ENCODE data around the gene NPAS1.
"Not testable (repeated sequence)": the region's sequence is repeated elsewhere in the genome, so short reads cannot be mapped to it uniquely, and the experiment has no call there.

NPAS1 gene

DNA sequence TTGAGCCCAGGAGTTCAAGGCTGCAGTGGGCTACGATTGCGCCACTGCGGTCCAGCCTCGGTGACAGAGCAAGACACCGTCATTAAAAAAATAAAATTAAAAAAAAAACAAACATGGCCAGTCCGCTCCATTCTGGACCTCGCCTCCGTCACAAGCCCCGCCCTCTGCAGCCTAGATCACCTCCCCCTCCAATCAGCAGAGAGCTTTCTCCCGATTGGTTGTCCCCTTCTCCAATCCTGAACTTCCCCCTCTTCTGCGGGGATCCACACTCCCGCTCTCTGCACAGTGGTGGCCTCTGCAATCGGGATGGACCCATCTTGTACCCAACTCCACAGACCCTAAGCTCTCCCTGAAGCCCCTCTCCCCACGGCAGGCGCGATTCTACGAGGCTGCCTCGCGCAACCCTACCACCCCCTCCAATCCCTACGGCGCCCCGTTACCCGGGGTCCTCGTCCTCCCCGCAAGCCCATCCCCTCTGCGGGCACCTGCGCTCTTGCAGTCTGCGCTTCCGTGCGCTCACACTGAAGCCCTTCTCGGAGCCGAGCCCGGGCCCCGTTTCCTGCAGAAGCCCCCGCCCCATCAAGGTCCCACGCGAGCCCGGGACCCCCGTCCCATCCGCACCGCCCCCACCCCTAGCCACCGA, 28.2 kb downstream of the NPAS1 start:
- DNase-seq = peak; percentile 71 to 80

DNA sequence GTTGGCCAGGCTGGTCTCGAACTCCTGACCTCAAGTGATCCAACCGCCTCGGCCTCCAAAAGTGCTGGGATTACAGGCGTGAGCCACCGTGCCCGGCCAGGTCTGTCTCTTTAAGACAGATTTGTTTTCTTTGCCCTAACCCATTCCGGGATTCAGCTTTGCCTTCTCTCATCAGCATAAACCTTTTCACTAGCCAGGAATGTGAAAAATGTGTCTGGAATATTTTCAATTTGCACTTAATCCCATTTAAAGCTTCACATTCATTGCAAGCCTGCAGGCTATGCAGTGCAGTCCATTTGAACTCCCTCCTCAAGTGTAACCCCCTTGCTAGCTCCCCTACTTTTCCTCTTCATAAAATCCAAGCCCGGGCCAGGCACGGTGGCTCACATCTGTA, 29.7 kb downstream of the NPAS1 start:
- DNase-seq = no peak

- DNase-seq = not testable (repeated sequence)
These were observed 30.9 kb downstream of the NPAS1 start for GRCh38 chr19:47050562-47050961.

- no peak for DNase-seq
These were observed 36.8 kb downstream of the NPAS1 start for GRCh38 chr19:47056411-47056810.

GRCh38 chr19:47057328-47057727, 37.7 kb downstream of the NPAS1 start:
- no peak for DNase-seq

GRCh38 chr19:47058621-47059022, 39.0 kb downstream of the NPAS1 start:
- no peak for DNase-seq

- DNase-seq = no peak
These were observed 44.2 kb downstream of the NPAS1 start for GRCh38 chr19:47063874-47064273.

DNA sequence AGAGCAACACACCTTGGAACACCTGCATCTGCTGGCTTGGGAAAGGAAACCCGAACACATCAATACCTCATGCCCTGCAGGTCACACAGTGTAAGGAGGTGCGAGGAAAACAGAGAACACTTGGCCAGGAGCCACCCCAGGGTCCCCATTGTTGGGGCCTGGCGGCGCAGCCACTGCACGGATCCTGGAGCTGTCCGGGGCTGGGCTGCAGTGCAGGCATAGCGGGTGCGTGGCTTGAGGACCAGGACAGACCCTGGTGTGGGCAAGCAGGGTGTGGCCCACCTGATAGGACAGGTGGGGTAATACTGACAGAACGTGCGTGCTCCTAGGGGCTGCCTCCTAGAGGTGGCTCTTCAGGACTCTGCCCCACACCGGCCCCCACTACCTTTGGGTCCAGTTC, 45.6 kb downstream of the NPAS1 start:
- DNase-seq = no peak

DNA sequence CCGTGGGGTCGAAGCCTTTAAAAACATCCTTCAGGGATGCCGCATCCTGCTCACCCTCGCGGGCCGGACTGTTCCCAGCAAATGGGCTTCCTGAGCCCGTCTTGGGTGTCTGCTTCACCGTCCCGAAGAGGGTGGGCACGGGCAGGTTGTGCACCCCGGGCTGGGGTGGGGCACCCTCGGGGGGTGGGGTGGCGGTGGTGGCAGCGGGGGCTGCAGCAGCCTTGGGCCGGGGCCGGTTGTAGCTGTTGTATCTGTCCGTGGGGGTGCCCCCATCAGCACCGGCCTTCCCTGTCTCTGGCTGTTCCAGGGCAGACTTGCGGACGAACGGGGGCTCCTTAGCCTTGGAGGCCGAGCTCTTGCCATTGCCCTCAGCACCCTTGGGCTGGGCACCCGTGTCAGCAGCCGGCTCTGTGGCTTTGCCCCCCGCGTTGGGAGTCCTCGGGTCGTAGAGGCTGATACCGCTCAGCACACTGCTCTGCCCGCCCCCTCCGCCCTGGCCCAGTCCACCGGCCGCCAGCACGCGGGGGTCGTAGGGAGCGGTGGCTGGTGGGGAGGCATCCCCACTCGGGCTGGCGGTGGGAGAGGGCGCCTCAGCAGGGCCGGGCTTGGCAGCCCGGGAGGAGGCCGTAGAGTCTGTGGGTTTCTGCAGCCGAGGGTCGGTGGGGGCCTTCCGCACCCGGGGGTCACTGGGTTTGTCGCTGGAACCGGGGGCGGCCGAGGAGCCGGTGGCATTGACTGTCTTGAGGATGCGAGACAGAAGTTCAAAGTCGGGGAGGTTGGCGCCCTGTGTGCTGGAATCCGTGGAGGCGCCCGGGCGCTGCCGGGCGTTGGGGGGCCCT, 47.0 kb downstream of the NPAS1 start:
- DNase-seq = no peak

DNA sequence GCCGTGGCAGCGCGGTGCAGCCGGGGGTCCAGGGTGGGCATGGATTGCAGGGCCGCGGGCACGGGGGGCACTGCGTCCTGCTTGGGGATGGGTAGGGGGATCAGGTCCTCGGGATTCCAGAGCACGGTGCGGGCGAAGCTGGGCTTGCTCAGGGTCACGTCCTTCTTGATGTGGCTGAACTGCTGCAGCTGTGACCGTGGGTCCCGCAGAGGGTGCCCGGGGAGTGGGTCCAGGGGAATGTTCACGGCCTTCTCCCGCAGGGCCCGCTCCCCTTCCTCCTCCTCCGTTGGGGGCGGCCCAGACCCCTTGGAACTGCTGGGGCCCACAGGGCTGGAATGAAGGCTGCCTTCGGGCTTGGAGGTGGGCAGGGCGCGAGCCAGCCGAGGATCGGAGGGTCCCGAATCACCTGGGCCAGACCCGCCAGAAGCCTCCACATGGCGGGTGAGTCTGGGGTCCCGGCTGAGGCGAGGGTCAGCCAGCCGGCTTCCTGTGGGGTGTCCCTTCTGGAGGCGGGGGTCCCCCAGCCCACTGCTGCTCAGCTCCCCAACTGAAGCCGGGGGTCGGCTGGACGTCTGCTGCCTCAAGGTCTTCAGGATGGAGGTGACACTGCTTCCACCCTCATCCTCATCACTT, 47.7 kb downstream of the NPAS1 start:
- no peak for DNase-seq

- DNase-seq = no peak
These were observed 48.6 kb downstream of the NPAS1 start for GRCh38 chr19:47068246-47068645.

- no peak for DNase-seq
These were observed 49.3 kb downstream of the NPAS1 start for GRCh38 chr19:47068876-47069406.

GRCh38 chr19:47069795-47070194, 50.2 kb downstream of the NPAS1 start:
- DNase-seq = no peak

- no peak for DNase-seq
These were observed 51.1 kb downstream of the NPAS1 start for GRCh38 chr19:47070756-47071155.

DNA sequence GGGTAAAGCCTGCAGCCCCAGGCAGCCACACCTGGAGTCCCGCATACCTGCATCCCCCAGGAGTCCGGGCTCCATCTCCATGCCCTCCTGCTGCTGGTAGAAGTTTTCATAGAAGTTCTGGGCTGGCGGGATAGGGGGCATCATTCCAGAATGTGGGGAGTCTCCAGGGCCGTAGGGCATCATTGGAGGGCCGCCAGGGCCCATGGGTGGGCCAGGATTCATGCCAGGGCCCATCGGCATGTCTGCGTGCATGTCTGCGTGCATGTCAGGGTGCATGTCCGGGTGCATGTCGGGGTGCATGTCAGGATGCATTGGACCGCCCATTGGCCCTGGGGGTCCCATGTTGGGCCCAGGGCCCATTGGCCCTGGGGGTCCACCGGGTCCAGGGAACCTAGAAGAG, 52.1 kb downstream of the NPAS1 start:
- no peak for DNase-seq

GRCh38 chr19:47072323-47072722, 52.7 kb downstream of the NPAS1 start:
- DNase-seq = no peak

- DNase-seq = no peak
These were observed 53.9 kb downstream of the NPAS1 start for GRCh38 chr19:47073574-47073973.

DNA sequence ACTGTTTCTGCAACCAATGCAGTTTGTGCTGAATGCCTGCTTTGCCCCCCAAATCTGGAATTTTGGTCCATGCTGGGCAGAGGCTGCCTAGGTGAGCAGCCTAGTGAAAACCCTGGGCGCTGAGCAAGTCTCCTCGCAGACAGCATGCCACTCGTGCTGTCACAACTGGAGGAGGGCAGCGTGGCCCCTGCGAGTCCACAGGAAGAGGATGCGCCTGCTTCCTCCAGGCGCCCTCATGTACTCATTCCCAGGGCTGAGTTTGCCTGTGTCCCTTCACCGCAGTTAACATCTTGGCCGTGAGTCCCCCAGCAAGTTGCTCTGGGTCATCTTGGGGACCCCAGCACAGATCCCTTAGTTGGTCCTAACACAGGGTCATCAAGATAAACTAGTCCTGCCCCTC, 55.0 kb downstream of the NPAS1 start:
- DNase-seq = no peak

DNA sequence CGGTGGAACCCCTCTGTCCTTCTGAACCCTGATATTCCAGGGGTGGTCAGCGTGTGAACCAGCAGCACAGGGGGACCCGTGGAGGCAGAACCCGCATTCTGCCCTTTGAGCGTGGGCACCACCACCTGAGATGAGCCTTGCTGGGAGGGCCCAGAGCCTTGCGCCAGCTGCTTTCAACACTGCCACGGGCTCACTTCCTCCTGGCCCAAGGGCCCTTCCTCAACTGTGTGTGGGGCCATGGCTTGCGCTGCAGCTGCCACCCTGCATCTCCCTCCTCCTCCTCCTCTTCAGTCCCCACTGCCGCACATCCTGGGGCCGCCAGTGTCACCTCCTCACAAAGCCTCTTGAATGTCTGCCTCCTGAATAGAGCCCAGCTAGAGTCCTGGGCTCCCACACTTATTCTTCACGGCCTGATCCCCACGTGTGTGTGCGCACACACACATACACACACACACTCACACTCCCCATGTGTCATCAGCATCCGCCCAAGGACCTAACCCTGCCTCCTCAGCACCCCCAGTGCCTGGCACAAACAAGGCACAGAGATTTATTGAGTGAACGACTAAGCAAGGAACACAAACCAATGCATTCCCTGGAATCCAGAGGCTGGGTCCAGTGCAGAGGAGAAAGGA, 55.7 kb downstream of the NPAS1 start:
- DNase-seq = no peak

- DNase-seq = no peak
These were observed 56.3 kb downstream of the NPAS1 start for GRCh38 chr19:47075941-47076340.

DNA sequence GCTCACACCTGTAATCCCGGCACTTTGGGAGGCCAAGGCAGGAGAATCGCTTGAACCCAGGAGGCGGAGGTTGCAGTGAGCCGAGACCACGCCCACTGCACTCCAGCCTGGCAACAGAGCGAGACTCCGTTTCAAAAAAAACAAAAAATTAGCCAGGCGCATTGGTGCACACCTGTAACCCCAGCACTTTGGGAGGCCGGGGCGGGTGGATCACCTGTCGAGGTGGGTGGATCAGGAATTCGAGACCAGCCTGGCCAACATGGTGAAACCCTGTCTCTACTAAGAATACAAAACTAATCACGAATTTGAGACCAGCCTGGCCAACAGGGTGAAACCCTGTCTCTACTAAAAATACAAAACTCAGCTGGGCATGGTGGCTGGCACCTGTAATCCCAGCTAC, 58.7 kb downstream of the NPAS1 start:
- not testable (repeated sequence) for DNase-seq

GRCh38 chr19:47081095-47081494, 61.5 kb downstream of the NPAS1 start:
- DNase-seq = no peak

- DNase-seq = no peak
These were observed 62.9 kb downstream of the NPAS1 start for GRCh38 chr19:47082493-47082892.
